ENCODE data around the gene SYF2.
A peak's percentile ranks its signal among the peaks of the same experiment; 100 is the strongest.

SYF2 gene

DNA sequence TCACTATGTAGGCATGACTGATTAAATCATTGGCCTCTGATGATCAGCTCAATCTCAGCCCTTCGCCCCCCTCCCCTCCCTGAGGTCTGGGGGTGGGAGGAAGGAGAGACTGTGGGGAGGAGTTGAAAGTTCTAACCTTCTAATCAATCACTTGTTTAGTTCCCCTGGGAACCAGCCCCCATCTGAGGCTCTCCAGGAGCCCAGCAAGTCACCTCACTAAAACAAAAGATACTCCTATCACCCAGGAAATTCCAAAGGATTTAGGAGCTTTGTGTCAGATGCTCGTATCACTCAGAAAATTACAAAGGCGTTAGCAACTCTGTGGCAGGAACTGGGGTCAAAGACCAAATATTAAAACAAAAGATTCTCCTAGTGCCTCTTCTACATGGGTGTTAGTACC, 21.6 kb downstream of the SYF2 start:
- DNase-seq (ENCODE audit: low read depth, low spot score), result no peak
- no peak overlapping the region for H3K4me3 ChIP-seq (ENCODE audit: low read length)

- DNase-seq (ENCODE audit: low read depth, low spot score), result no peak
- H3K4me3 ChIP-seq (ENCODE audit: low read length), result no peak overlapping the region
Measured at GRCh38 chr1:25209516-25209915, 22.8 kb downstream of the SYF2 start.

GRCh38 chr1:25208561-25209222, 23.6 kb downstream of the SYF2 start:
- DNase-seq (ENCODE audit: low read depth, low spot score), result no peak
- no peak overlapping the region for H3K4me3 ChIP-seq (ENCODE audit: low read length)

- no peak for DNase-seq (ENCODE audit: low read depth, low spot score)
- H3K4me3 ChIP-seq (ENCODE audit: low read length), result no peak overlapping the region
Measured at GRCh38 chr1:25208092-25208491, 24.2 kb downstream of the SYF2 start.

DNA sequence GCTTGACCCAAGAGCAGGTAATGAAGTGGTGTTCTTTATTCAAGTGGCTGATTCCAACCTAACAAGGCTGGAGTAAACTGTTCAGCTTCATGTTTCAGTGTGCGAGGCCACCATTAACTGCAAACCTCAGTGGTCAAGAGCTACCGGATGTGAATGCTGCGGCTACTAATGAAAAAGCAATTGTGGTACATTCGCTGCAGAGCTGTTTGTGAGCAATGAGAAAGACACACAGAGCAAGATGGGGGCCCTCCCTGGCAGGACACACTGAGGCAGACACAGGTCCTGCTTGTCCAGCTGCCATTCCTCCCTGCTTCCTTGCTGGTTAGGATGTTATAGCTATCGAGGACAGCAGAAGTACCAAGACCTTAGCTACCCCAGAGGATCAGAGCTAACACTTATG, 26.1 kb downstream of the SYF2 start:
- H3K4me3 ChIP-seq (ENCODE audit: low read length), result no peak overlapping the region
- DNase-seq (ENCODE audit: low read depth, low spot score), result no peak

DNA sequence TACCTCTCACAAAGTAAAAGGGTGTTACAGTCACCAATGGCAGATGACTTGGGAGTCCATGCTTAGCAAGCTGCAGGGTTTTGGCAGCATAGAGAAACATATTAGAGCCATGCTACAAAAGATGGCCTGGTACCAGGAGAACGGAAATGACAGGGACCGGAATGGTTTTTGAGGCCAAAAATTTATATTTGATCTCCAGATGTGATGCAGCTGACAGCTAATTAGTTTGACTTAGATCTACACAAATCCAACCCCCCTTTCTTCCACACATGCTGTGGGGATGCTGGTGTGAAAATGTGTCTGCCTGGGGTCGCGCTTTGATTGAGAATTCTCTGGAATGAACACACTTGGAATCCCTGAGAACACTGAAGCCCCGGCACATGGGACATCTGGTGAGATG, 26.5 kb downstream of the SYF2 start:
- DNase-seq (ENCODE audit: low read depth, low spot score), result no peak
- H3K4me3 ChIP-seq (ENCODE audit: low read length), result no peak overlapping the region

DNA sequence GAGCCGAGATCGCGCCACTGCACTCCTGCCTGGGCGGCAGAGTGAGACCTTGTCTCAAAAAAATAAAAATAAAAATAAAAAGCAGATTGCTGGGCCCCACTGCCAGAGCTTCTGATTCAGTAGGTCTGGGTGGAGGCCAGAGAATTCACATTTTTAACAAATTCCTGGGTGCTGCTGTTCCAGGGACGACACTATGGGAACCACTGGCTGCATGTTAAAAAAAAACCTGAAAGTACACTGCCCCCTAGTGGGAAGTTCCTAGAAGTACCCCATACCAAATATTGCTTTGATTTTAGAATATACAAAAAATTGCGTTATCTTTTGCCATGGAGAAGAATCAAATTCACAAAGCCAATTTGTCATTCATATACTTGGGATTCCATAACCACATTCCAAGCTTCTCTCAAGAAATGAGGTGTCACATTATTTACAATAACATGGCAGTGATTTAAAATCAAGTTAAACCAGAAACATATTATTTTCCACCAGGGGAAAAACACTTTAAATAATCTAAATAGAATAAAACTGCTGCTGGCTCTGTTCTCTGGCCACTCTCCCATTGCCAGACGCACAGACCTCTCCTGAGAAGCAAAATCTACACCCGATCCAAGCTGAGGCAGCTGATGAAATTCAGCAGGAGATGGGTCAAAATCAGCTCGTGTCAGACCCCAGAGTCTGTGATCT, 27.4 kb downstream of the SYF2 start:
- H3K4me3 ChIP-seq (ENCODE audit: low read length), result no peak overlapping the region
- peak; percentile 48 for DNase-seq (ENCODE audit: low read depth, low spot score)

- DNase-seq (ENCODE audit: low read depth, low spot score), result no peak
Measured at GRCh38 chr1:25201006-25201405, 31.3 kb downstream of the SYF2 start.

GRCh38 chr1:25199819-25200620, 32.3 kb downstream of the SYF2 start:
- no peak overlapping the region for H3K4me3 ChIP-seq (ENCODE audit: low read length)
- no peak for DNase-seq (ENCODE audit: low read depth, low spot score)

More at GRCh38 chr1:25201006-25201405, 31.3 kb downstream of the SYF2 start:
- H3K4me3 ChIP-seq (ENCODE audit: low read length), result no peak overlapping the region

GRCh38 chr1:25198663-25199252, 33.5 kb downstream of the SYF2 start:
- DNase-seq (ENCODE audit: low read depth, low spot score), result peak; percentile 52
- peak overlapping the region; percentile 23 for H3K4me3 ChIP-seq (ENCODE audit: low read length)

GRCh38 chr1:25197982-25198662, 34.2 kb downstream of the SYF2 start:
- peak overlapping the region; percentile 23 for H3K4me3 ChIP-seq (ENCODE audit: low read length)
- peak; percentile 20 for DNase-seq (ENCODE audit: low read depth, low spot score)

GRCh38 chr1:25197235-25197975, 34.9 kb downstream of the SYF2 start:
- no peak overlapping the region for H3K4me3 ChIP-seq (ENCODE audit: low read length)
- no peak for DNase-seq (ENCODE audit: low read depth, low spot score)

- H3K4me3 ChIP-seq (ENCODE audit: low read length), result no peak overlapping the region
- no peak for DNase-seq (ENCODE audit: low read depth, low spot score)
Measured at GRCh38 chr1:25196830-25197229, 35.5 kb downstream of the SYF2 start.

- no peak for DNase-seq (ENCODE audit: low read depth, low spot score)
- H3K4me3 ChIP-seq (ENCODE audit: low read length), result no peak overlapping the region
Measured at GRCh38 chr1:25195835-25196234, 36.5 kb downstream of the SYF2 start.

DNA sequence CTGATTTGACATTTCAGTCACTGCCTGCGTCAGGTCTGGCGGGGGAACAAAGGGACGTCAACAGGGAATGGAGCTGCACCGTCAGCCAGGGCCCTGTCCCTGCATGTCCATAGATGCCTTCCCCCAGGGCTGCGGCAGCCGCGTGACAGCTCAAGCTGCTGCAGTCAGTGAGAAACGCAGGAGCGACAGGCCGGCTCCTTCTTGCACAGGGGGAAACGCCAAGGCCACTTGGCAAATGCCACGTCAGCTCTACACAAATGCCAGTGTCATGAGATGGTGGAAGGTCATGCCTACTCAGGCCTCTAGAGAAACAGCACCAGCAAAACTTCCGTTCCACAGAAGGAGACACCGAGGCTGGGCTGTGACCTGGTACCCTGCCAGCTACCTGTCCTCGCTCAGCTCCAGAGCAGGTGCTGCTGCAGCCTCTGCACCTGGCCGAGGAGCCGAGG, 37.7 kb downstream of the SYF2 start:
- H3K4me3 ChIP-seq (ENCODE audit: low read length), result no peak overlapping the region
- DNase-seq (ENCODE audit: low read depth, low spot score), result no peak

- H3K4me3 ChIP-seq (ENCODE audit: low read length), result no peak overlapping the region
- no peak for DNase-seq (ENCODE audit: low read depth, low spot score)
Measured at GRCh38 chr1:25194054-25194453, 38.2 kb downstream of the SYF2 start.

GRCh38 chr1:25193229-25193628, 39.1 kb downstream of the SYF2 start:
- DNase-seq (ENCODE audit: low read depth, low spot score), result no peak

GRCh38 chr1:25192154-25192553, 40.1 kb downstream of the SYF2 start:
- DNase-seq (ENCODE audit: low read depth, low spot score), result no peak
- no peak overlapping the region for H3K4me3 ChIP-seq (ENCODE audit: low read length)

More at GRCh38 chr1:25193229-25193628, 39.1 kb downstream of the SYF2 start:
- H3K4me3 ChIP-seq (ENCODE audit: low read length), result no peak overlapping the region

Data from Jurkat, Clone E6-1 (cell line).